GM21576 (cell line): ENCODE measurements around the gene ZNF789.
"Not testable (repeated sequence)": the region's sequence is repeated elsewhere in the genome, so short reads cannot be mapped to it uniquely, and the experiment has no call there.

Experiments used
- ATAC-seq: cut with Tn5 transposase; IDR thresholded peaks from one replicate; pipeline ENCODE4 v1.9.1; 2021; ENCODE audit warnings: mild to moderate bottlenecking, moderate library complexity; ENCODE audit not compliant: unreplicated experiment

The ZNF789 gene

GRCh38 chr7:99501236-99501635 is 28.5 kb downstream of the ZNF789 start:
- ATAC-seq: not testable (repeated sequence)

- ATAC-seq: no peak
These were observed 31.6 kb downstream of the ZNF789 start for GRCh38 chr7:99504281-99504602.

GRCh38 chr7:99504603-99505323 is 32.1 kb downstream of the ZNF789 start, which contains the start of gene ZKSCAN5:
TSS of gene ZKSCAN5 (plus strand) at chr7:99504662. CDS start at chr7:99506045, 1,383 bp downstream.
- peak; percentile 79 for ATAC-seq

GRCh38 chr7:99505324-99505662 is 32.6 kb downstream of the ZNF789 start:
- no peak for ATAC-seq

- ATAC-seq: no peak
These were observed 41.4 kb downstream of the ZNF789 start for GRCh38 chr7:99514050-99514449.

GRCh38 chr7:99521399-99521798 is 48.7 kb downstream of the ZNF789 start:
- no peak for ATAC-seq

- no peak for ATAC-seq
These were observed 53.2 kb downstream of the ZNF789 start for GRCh38 chr7:99525713-99526440.

GRCh38 chr7:99531354-99531765 is 58.7 kb downstream of the ZNF789 start:
- ATAC-seq: no peak

GRCh38 chr7:99535667-99536066 is 63.0 kb downstream of the ZNF789 start:
- no peak for ATAC-seq
